Ishikawa (cell line): ENCODE data around the gene CHAT.

Experiments
- CEBPB ChIP-seq: IDR thresholded peaks from 2 replicates; pipeline ENCODE4 v1.6.1; 2012
- CREB1 ChIP-seq: IDR thresholded peaks from 2 replicates; pipeline ENCODE4 v1.6.1; 2012; ENCODE audit warnings: low read depth
- EGR1 ChIP-seq: IDR thresholded peaks from 2 replicates; pipeline ENCODE4 v1.6.1; 2012
- EP300 ChIP-seq: IDR thresholded peaks from 2 replicates; pipeline ENCODE4 v1.6.1; 2012; ENCODE audit warnings: borderline replicate concordance
- FOXM1 ChIP-seq: IDR thresholded peaks from 2 replicates; pipeline ENCODE4 v1.6.1; 2012; ENCODE audit warnings: low read depth, borderline replicate concordance
- MAX ChIP-seq: IDR thresholded peaks from 2 replicates; pipeline ENCODE4 v1.6.1; 2012
- NFIC ChIP-seq: IDR thresholded peaks from 2 replicates; pipeline ENCODE4 v1.6.1; 2012
- RAD21 ChIP-seq: IDR thresholded peaks from 2 replicates; pipeline ENCODE4 v1.6.1; 2012; ENCODE audit warnings: low read depth
- REST ChIP-seq: IDR thresholded peaks from 2 replicates; pipeline ENCODE4 v1.6.1; 2012; ENCODE audit warnings: low read depth, mild to moderate bottlenecking
- TAF1 ChIP-seq: IDR thresholded peaks from 2 replicates; pipeline ENCODE4 v1.6.1; 2012; ENCODE audit warnings: low read depth, mild to moderate bottlenecking
- TCF12 ChIP-seq: IDR thresholded peaks from 2 replicates; pipeline ENCODE4 v1.6.1; 2012; ENCODE audit warnings: low read depth
- TEAD4 ChIP-seq: IDR thresholded peaks from 2 replicates; pipeline ENCODE4 v1.6.1; 2012
- USF1 ChIP-seq: IDR thresholded peaks from 2 replicates; pipeline ENCODE4 v1.6.1; 2012
- YY1 ChIP-seq: IDR thresholded peaks from 2 replicates; pipeline ENCODE4 v1.6.1; 2012; ENCODE audit warnings: low read depth
- ZBTB7A ChIP-seq: IDR thresholded peaks from 2 replicates; pipeline ENCODE4 v1.6.1; 2012; ENCODE audit warnings: low read depth

CHAT gene

GRCh38 chr10:49668684-49669083 lies 54.8 kb downstream of the CHAT start:
- no peak for TF ChIP-seq NFIC
- TF ChIP-seq USF1: no peak
- no peak for TF ChIP-seq ZBTB7A
- no peak for TF ChIP-seq RAD21
- TF ChIP-seq TCF12: no peak
- no peak for TF ChIP-seq CREB1
- TF ChIP-seq TAF1: no peak
- no peak for TF ChIP-seq MAX
- no peak for TF ChIP-seq FOXM1
- TF ChIP-seq REST: no peak
- TF ChIP-seq TEAD4: no peak
- no peak for TF ChIP-seq CEBPB
- TF ChIP-seq EP300: no peak
- TF ChIP-seq EGR1: no peak
- TF ChIP-seq YY1: no peak

- TF ChIP-seq NFIC: no peak
- no peak for TF ChIP-seq YY1
- TF ChIP-seq EGR1: no peak
These were observed 65.1 kb downstream of the CHAT start for GRCh38 chr10:49678827-49679479.

GRCh38 chr10:49679480-49679893 lies 65.7 kb downstream of the CHAT start, which contains the start of gene C10orf53:
Gene C10orf53, plus strand, starts transcription at chr10:49679651. Its CDS starts 47 bp downstream, at chr10:49679698.
- no peak for TF ChIP-seq CREB1
- TF ChIP-seq USF1: peak; percentile 93
- peak; percentile 46; the same call in 1 of the 2 replicates for TF ChIP-seq MAX
- TF ChIP-seq EGR1: peak; percentile 94

GRCh38 chr10:49682879-49683278 lies 69.0 kb downstream of the CHAT start:
- no peak for TF ChIP-seq EP300
- TF ChIP-seq FOXM1: no peak
- no peak for TF ChIP-seq RAD21
- TF ChIP-seq CREB1: no peak
- TF ChIP-seq YY1: no peak
- TF ChIP-seq TEAD4: no peak
- no peak for TF ChIP-seq TCF12
- TF ChIP-seq TAF1: no peak
- TF ChIP-seq NFIC: no peak
- no peak for TF ChIP-seq CEBPB
- no peak for TF ChIP-seq USF1
- TF ChIP-seq MAX: no peak
- TF ChIP-seq REST: no peak
- no peak for TF ChIP-seq EGR1
- no peak for TF ChIP-seq ZBTB7A

- TF ChIP-seq YY1: no peak
- no peak for TF ChIP-seq FOXM1
- TF ChIP-seq REST: no peak
- TF ChIP-seq TAF1: no peak
- TF ChIP-seq ZBTB7A: no peak
- no peak for TF ChIP-seq MAX
- TF ChIP-seq NFIC: no peak
- TF ChIP-seq CEBPB: no peak
- no peak for TF ChIP-seq EP300
- no peak for TF ChIP-seq EGR1
These were observed 72.8 kb downstream of the CHAT start for GRCh38 chr10:49686651-49687050.
